Subcutaneous adipose tissue (tissue), 4 donors: ENCODE data around the gene IARS1. TPM values are rescaled to one million over a fixed set of nuclear protein-coding genes. Genes with fewer than 3 reads are reported as not detected.

ENCODE experiments used
- CTCF ChIP-seq: fragments of 450-650 bp; IDR thresholded peaks from one replicate; pipeline ENCODE4 v1.5.1; 2016; ENCODE audit warnings: low read depth, mild to moderate bottlenecking, control low read depth, antibody characterized with exemption, moderate library complexity
- total RNA-seq, 4 donors: library from RNA; depleted of rRNA; stranded (reverse); fragments of >200 nt; gene quantifications; one replicate each; pipeline ENCODE4 v1.1.0, GENCODE V29; 2016

Gene IARS1
- total RNA-seq, 4 donors from 2014 or later, result 55.9 to 105 (median 61.2) TPM

DNA sequence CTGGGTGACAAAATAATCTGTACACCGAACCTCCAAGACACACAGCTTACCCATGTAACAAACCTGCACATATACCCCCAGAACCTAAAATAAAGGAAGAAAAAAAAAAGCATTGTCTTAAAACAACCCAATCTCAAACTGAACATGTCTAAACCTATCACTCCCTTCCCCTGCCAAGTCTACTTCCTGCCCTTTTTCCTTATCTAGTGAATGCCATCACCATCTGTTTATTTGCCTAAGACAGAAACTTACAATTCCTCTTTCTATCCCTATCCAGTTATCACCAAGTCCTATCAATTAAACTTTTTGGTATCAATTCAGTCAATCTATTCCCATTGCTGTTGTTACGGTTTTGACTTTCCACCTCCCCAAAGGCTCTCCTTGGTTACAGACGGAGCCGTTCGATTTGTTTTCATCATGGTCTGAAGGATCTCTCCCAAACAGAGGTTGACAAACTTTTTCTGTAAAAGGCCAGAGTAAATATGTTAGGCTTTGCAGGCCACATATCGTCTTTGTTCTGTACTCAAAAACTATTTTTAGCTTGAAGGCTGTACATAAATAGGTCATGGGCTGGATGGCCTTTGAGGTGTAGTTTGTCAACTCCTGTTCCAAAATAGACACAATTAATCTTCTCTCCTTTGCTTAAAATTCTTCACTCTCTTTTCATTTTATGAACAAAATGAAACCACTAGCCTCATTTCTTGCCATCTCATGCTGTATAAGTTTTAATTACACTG, 19.6 kb upstream of the IARS1 start:
- no peak for TF ChIP-seq CTCF

DNA sequence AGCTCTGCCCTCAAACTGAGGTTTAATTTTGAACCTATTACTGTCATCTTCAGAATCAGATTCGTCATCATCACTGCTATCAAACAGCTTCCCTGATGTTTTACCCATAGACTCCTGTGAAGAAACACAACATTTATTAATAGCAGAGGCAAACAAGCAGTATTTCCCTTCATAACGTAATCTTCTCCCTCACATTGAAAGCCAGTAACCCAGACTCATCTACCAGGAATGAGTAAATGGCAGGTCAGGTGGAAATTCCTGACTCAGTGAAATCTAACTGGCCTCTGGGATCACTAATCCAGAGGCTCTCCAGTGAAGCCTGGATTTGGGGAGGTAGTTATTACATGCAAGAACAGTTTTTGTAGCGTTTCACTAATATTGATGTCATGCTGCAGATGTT, 17.1 kb upstream of the IARS1 start:
- TF ChIP-seq CTCF, result no peak

DNA sequence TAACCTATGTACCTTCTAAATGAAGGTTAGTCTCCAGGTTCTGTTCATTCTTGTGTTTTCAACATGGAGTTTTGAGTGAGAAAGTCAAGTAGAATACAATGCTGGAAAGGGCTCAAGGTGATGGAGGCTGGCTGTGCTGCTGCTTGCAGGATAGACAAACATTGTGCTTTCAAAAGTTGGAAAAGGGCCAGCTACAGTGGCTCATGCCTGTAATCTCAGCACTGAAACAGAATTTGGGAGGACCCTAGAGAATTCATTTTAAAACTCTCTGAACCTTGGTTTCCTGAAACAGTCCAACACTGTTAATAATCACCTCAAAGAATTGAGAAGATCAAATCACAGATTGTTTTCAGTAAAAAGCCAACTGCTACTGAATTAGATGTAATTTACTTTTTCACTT, 15.4 kb upstream of the IARS1 start:
- no peak for TF ChIP-seq CTCF

GRCh38 chr9:92300936-92301335, 7.4 kb upstream of the IARS1 start:
- no peak for TF ChIP-seq CTCF

DNA sequence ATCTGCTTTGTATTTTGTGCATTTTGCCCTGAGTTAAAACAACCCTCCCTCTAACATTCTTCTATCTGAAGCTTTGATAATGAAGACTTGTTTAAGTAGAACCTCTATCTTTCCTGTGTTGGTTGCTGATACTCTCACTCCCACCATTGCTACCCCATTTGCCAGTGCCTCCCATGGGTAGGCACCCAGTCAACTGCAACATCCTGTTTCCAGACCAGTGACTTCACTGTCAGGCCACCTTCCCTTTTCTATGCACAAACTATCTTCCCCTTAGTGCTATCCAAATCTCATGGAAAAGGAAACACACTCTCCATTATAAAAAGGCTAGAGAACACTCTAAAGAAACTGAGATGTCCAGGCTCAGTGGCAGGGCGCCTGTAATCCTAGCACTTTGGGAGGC, 5.6 kb upstream of the IARS1 start:
- no peak for TF ChIP-seq CTCF

DNA sequence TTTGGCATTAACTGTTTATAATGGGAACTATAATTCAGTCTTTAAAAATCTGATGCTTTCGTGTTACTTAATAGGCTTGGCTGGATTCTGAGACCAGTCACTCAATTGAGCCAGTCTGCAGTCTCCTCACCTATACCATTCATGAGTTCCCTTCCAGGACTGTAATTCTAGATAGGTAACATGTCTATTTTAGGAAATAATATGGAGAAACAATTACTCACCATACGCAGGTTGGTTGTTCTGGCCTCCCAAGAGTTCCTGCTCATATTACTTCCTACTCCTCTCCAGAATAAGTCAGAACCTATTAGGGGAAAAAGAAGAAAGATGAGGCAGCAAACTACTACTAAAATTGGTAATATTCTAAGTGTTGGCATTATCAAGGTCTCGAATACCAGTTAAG, 4.5 kb upstream of the IARS1 start:
- TF ChIP-seq CTCF, result no peak

DNA sequence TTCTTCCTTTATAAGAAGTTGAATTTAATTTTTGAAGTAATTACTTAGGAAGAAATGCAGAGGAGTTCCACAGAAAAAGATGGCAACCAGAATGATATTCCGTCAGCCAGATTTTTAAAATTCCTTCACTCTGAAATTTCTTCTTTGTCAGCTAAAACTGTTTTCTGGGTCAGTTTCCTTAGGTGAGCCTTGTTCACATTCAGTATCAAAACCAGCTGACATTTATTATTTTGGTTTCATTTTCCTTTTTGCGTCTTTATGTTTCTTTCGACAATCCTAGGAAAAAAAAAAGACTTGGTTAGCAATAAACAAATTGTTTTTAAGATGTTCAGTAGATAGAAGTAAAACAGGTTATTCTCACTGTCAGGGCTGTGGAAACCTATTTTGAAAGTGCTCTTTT, 4.1 kb upstream of the IARS1 start:
- TF ChIP-seq CTCF, result no peak
